ENCODE data around the gene MCU.
"Not testable (repeated sequence)": the region's sequence is repeated elsewhere in the genome, so short reads cannot be mapped to it uniquely, and the experiment has no call there.

Gene MCU, protein sequence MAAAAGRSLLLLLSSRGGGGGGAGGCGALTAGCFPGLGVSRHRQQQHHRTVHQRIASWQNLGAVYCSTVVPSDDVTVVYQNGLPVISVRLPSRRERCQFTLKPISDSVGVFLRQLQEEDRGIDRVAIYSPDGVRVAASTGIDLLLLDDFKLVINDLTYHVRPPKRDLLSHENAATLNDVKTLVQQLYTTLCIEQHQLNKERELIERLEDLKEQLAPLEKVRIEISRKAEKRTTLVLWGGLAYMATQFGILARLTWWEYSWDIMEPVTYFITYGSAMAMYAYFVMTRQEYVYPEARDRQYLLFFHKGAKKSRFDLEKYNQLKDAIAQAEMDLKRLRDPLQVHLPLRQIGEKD

DNA sequence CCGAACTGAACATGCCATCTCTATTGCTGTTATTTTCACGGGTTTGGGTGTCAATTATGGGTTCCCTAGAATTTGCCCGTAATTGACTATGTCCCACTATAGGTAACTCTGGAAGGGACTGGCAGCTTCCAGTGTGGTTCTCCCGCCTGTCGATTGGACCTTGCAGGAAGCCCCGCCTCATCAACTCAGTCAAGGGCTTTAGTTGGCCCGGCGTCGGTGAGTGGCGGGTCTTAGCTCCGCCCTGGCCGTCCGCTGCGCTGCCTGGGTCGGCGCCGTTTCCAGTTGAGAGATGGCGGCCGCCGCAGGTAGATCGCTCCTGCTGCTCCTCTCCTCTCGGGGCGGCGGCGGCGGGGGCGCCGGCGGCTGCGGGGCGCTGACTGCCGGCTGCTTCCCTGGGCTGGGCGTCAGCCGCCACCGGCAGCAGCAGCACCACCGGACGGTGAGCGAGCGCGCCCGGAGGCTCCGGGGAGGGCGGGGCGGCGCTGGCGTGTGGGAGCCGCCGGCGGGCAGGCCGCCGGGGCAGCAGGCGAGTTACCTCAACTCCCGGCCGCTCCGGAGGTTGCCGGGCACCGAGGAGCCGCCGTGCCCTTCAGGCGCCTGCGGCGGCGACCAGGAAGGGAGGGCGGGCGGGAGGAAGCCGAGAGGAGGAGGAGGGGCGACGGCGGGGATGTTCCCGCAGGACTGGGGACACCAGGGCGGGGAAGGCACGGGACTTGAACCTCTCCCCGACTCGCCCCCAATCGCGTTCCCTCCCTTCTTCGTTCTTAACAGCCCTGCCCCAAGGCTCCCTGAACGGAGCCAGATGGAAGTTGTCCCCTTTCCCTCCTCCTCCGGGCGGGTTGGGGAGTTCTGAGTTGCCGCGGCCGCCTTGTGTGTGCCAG, at the start of gene MCU:
Gene MCU (plus strand): TSS at position 281 of the 881 bp plus-strand sequence. CDS start 9 bp downstream, at position 290.
- ChIA-PET CTCF (interaction anchor here (1.0 to 1.1 kb wide), 3 partner anchors 9 to 62 kb away, joined by 3 to 5 read pairs (median 3); no protein-coding TSS in a partner anchor), POLR2A (interaction anchor here (0.6 to 0.9 kb wide), 4 partner anchors 11 to 419 kb away, joined by 3 to 6 read pairs (median 4); partner anchors contain the start of genes DDIT4 and MICU1)
- TF ChIP-seq, protein P1, sequence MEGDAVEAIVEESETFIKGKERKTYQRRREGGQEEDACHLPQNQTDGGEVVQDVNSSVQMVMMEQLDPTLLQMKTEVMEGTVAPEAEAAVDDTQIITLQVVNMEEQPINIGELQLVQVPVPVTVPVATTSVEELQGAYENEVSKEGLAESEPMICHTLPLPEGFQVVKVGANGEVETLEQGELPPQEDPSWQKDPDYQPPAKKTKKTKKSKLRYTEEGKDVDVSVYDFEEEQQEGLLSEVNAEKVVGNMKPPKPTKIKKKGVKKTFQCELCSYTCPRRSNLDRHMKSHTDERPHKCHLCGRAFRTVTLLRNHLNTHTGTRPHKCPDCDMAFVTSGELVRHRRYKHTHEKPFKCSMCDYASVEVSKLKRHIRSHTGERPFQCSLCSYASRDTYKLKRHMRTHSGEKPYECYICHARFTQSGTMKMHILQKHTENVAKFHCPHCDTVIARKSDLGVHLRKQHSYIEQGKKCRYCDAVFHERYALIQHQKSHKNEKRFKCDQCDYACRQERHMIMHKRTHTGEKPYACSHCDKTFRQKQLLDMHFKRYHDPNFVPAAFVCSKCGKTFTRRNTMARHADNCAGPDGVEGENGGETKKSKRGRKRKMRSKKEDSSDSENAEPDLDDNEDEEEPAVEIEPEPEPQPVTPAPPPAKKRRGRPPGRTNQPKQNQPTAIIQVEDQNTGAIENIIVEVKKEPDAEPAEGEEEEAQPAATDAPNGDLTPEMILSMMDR (IDR thresholded peaks at IDR 0.05; ENCODE audit: control extremely low read depth, extremely low read depth, low read depth, missing control alignments) = no peak
- DNase-seq (ENCODE audit: extremely low spot score) = peak; percentile 94

DNA sequence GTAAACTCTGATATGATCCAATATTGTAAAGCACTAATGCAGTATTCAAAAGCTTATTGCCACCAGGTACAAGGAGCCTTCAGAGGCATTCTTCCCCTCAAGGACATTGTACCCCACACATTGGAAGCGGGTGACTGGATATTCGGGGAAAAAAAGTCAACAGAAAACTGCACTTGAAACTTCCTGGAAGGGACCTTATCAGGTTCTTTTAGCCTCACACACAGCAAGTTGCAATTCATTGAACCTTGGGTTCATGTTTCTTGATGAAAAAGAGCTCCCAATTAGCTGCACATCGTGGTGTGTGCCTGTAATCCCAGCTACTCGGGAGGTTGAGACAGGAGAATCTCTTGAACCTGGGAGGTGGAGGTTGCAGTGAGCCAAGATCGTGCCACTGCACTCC, 49.6 kb upstream of the MCU start:
- ChIA-PET POLR2A (no interaction called here), CTCF (interaction anchor here (1.0 to 1.7 kb wide), 2 partner anchors 12 to 17 kb away, joined by 3 to 4 read pairs; partner anchors contain the start of gene MICU1)
- no peak for DNase-seq (ENCODE audit: extremely low spot score)
- TF ChIP-seq, protein P1 (IDR thresholded peaks at IDR 0.05; ENCODE audit: control extremely low read depth, extremely low read depth, low read depth, missing control alignments) = no peak

DNA sequence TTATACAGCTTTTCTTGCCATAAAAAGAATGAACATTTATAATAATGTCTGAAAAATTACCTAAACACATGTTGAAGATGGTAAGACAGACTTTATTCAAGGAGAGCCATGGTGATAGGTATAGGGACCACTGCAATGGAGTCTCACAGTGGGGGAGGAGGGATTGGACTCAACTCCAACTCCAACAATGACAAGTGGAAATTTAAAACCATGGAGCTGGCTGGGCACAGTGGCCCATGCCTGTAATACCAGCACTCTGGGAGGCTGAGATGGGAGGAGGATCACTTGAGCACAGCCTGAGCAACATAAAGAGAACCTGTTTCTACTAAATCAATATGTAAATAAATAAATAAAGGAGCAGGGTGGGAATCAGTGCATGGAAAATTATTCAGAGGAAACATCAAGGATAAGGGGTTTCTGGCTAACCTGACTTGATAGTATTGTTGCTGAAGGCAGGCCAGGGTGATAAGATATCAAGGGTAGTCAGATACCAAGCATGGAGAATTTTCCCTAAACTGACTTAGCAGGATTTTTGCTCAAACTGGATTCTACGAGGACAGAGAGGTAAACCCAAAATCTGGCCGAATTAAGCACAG, 46.6 kb upstream of the MCU start:
- DNase-seq (ENCODE audit: extremely low spot score) = no peak
- POLR2A ChIA-PET = no interaction called here
- CTCF ChIA-PET = interaction anchor here (0.7 to 1.5 kb wide), 3 partner anchors 10 to 310 kb away, joined by 3 to 4 read pairs (median 3); no protein-coding TSS in a partner anchor
- TF ChIP-seq, protein P1 (IDR thresholded peaks at IDR 0.05; ENCODE audit: control extremely low read depth, extremely low read depth, low read depth, missing control alignments) = no peak

DNA sequence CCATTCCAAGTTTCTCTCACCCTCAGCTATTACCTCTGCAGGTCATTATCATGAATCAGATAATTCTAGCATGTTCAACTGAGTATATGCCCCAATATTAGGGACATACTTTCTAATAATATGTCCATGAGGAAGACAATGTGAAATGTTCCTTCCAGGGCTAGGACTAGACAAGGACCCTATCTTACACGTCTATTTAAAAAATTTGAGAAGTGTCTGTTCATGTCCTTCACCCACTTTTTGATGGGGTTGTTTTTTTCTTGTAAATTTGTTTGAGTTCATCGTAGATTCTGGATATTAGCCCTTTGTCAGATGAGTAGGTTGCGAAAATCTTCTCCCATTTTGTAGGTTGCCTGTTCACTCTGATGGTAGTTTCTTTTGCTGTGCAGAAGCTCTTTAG, 45.0 kb upstream of the MCU start:
- DNase-seq (ENCODE audit: extremely low spot score); POLR2A ChIA-PET: not testable (repeated sequence)
- CTCF ChIA-PET = interaction anchor here (1.0 to 1.6 kb wide), 3 partner anchors 10 to 35 kb away, joined by 3 to 4 read pairs (median 4); no protein-coding TSS in a partner anchor

DNA sequence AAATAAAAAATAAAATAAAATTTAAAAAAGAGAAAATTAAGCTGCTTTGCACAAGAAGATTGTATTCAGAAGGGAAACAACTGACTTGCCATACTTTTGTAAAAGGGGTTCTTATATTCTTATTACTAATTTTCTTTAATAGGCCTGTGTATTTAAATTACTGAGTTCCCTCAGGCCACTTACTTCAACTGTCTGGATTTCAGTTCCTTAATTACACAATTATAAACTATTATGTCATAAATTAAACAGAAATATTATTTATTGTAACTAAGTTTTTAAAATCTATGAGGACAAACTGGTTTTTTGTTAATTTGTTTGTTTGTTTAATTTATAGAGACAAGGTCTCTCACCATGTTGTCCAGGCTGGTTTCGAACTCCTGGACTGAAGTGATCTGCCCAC, 43.6 kb upstream of the MCU start:
- POLR2A ChIA-PET = no interaction called here
- TF ChIP-seq, protein P1 (IDR thresholded peaks at IDR 0.05; ENCODE audit: control extremely low read depth, extremely low read depth, low read depth, missing control alignments) = no peak
- CTCF ChIA-PET = interaction anchor here (0.6 kb wide), 1 partner anchor 63 kb away, joined by 3 read pairs; no protein-coding TSS in a partner anchor
- DNase-seq (ENCODE audit: extremely low spot score) = no peak

DNA sequence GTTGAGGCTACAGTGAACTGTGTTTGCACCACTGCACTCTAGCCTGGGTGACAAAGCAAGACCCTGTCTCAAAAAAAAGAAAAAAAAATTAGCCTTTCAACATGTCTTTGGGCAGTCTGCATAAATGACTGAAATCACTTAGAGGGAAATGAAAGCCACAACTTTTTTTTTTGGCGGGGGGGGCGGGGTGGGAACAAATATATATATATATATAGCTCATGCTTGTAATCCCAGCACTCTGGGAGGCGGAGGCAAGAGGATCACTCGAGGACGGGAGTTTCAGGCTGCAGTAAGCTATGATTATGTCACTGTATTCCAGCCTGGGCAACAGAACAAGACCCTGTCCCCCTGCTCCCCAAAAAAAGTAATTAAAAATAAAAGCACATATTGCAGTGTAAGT, 42.7 kb upstream of the MCU start:
- no peak for DNase-seq (ENCODE audit: extremely low spot score)
- TF ChIP-seq, protein P1 (IDR thresholded peaks at IDR 0.05; ENCODE audit: control extremely low read depth, extremely low read depth, low read depth, missing control alignments) = no peak
- CTCF ChIA-PET = no interaction called here
- POLR2A ChIA-PET = no interaction called here

Data from GM10248 (cell line).